NCI-H345 (cell line): ENCODE results near the gene PREP.

Experiments used
- DNase-seq: peaks from one replicate; lab custom pipeline; 2025; lab: John Stamatoyannopoulos, UW

Gene PREP

DNA sequence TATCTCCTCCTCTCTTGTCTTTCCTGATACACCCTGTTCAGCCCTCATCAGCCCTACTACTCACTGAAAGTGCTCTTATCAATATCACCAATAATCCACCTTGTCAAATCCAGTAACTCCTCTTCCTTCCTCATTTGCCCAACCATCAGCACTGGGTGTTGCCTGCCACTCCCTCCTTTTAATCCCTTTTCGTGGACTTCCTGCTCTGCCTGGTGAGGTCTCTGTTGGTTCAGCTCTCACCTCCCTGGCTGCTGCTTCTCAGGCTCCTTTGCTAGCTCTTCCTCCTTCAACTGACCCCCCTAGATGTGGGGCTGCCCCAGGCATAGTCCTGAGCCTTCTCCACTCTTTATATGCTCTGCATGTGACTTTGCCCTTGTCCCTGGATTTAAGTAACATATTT lies 92.5 kb downstream of the PREP start:
- no peak for DNase-seq

DNA sequence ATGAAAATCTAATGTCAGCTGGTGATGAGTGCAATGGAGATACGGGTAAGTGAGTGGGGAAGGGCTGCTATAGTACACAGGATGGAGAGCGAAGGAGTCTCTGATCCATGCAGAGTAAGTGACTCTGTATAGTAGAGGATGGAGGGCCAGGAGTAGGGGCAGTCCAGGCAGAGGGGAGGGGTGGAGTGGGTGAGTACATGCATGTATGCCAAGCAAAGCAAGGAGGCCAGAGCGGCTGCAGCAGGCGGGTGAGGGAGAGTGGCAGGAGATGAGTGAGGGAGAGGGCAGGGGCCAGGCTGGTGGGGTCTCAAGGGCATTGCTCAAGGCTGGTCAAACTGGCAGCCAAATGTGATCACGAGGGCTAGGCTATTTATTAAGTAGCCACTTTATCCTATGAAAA lies 94.0 kb downstream of the PREP start:
- no peak for DNase-seq

DNA sequence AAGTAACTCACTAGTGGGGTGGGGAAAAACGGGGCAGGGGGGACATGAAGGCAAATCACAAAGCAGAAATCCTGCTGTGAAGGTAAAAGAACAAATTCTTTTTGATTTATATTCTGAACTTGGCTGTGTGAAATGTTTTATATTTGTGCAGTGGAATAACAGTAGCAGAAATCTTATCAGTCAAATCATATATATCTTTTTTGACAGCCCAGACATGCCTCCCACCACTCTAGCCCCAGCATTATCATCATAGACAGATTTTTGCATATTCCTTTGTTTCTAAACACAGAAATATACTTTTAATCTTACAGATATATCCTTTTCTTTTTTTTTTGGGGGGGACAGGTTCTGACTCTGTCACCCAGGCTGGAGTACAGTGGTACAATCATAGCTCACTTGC lies 97.4 kb downstream of the PREP start:
- no peak for DNase-seq

DNA sequence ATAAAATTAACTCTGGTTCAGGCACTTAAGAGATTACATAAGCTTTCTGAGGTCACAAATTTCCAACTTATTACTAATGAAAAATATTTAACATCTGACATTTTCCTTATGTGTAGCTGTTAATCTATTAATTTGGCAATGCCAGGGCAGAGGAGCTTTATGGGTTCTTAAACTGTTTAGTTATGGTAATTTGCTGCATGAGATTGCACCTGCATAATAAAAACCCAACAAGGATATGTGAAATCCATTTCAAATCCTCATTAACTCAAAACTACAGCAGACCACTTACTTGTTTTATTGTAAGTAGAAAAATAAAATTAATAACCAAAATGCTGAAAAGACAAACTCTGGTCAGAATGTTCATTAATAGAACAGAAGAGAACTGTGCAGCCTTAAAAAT lies 98.1 kb downstream of the PREP start:
- no peak for DNase-seq

DNA sequence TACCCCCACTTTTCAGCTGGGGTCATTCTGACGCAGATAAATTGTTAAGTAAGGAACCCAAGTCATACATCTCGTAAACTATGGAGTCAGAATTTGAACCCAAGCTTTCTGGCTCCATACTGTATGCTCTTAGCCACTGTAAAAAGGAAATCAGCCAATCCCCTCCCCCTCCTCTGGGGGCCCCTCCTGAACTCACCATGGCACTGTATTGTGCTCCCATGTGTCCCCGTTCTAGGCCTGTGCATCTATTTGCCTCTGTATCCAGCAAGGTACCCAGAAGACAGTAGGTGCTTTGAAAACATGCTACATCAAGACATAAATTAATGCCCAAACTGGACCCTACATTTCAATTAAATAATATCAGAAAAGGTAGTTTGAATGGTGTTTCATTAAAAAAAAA lies 98.5 kb downstream of the PREP start:
- DNase-seq, result no peak

DNA sequence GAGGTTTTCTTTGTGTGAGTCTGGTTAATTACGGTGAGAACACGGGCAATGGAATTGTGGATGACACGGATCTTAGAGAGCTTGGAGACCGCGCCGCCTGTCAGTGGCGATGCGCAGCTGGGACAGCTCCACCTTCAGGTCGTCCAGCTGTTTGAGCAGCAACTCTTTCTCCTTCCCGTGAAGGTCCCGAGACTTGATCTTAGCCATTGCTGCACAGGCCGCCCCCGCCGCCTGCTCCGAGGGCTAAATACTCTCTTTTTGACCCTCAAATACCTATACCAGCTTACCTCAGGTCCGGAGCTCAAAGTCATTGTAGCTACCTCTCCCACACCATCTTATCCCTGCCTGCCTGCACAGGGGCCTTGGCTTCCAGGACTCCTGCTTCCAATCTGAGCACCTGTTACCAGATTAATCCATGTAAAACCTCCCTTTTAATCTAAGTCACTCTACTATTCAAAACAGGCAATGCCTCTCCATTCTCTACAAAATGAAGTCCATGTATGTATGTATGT lies 100.2 kb downstream of the PREP start:
- DNase-seq, result no peak

DNA sequence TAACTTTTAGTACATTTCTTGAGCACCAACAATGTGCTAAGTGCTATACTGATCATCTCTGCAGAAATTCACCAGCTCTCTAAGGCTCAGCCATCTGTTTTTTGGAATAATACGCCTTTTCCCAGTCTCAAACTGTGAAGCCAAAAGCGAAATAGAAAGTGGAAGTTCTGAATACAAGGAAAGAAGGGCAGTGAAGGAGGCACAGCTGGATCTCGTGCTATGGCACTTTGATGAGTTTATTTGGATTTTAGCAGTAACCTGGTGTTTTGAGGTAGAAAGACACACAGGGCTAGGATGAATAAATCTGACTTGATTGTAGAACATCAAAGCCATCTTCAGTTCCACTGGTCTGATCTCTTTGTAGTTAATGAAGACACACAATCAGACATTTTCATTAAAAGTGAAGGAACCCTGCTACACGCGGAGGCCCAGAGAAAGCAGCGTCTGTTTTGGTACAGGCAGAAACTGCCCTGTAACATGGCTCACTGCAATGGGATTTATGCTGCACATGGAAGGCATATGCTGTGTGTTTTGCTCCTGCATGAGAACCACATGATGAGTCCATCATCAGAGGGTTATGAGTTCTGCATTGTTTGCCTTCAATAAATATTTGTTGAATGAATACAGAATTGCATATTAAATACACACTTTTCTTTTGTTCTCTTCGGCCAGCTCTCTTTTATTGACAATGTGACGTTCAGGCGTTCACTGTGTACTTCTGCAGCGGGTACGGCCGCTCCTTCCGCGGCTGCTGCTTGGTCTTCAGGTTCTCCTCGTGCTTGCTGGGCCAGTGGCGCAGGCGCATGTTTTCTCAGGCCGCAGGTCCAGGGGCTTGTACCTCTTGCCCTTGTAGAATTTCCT lies 100.9 kb downstream of the PREP start:
- DNase-seq, result no peak

DNA sequence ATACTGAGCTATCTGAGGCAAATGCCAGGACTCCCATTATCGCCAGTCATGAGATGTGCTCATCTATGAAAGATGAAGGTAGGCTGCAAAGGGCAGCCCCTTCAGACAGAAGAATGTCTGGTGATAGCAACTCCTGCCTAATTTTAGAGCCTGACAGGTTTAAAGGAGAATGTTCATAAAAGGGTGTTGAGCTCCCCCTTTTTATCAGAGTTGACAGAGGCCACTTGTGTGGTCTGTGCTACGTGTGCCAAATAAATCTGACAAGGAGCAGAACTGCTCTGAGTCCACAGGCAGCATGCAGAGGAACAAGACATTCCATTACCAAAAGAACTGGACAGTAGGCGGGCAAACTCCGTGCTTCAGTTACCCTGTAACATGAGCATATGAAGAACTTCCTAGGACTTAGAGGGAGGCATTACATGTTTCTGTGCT lies 101.8 kb downstream of the PREP start:
- DNase-seq, result no peak

DNA sequence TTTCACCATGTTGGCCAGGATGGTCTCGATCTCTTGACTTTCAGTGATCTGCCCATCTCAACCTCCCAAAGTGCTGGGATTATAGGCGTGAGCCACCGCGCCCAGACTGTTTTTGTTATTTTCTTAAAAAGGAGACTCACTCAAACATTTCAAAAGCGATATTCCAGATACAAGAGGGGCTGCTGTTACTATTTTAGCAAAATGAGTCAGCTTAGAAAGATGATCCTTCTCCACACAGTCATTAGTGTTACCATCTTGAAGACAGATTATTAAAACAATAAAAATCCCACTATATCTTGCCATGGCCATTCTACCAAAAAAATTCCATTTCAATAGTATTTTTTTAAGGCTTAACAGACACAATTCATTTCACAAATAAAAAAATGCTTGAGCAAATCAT lies 102.8 kb downstream of the PREP start:
- no peak for DNase-seq

DNA sequence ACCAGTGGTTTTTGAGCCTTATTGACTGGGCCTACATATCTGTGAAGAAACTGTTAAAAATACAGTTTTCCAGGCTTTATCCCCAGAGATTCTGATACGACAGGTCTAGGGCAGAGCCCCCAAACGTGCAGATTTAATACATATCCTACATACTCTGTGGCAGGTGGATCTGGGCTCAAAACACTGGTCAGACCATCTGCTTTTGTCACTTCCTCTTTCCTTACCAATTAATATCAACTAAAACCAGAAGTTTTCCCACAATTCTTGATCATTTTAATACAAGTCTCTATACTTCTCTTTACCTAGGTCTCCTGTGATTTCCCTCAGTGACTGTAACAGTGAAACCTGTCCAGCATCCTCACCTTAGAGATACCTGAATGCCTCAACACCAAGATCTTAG lies 108.8 kb downstream of the PREP start:
- no peak for DNase-seq

DNA sequence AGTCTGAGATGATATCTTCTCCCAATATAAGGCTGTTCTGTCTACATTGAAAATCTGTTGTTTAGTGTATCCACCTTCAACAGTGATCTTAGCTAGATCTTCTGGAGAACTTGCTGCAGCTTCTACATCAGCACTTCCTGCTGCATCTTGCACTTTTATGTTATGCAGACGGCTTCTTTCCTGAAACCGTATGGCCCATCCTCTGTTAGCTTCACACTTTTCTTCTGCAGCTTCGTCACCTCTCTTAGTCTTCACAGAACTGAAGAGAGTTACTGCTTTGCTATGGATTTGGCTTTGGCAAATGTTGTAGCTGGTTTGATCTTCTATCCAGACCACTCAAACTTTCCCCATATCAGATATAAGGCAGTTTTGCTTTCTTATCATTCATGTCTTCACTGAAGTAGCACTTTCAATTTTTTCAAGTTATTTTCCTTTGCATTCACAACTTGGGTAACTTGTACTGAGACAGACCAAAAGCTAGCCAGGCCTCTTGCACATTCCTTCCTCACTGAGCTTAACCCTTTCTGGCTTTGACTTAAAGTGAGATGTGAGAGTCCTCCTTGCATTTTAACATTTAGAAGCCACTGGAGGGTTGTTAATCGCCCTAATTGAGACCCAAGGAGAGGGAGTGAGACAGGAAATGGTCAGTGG lies 110.1 kb downstream of the PREP start:
- DNase-seq, result no peak

DNA sequence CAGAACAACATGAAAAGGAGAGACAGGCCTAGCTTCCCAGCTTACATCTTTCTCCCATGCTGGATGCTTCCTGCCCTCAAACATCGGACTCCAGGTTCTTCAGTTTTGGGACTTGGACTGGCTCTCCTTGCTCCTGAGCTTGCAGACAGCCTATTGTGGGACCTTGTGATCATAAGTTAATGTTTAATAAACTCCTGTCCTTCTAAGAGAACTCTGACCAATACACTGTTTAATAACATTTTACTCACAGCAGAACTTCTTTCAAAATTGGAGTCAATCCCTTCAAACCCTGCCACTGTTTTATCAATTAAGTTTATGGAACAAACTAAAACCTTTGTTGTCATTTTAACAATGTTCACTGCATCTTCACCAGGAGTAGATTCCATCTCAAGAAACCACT lies 111.4 kb downstream of the PREP start:
- no peak for DNase-seq

DNA sequence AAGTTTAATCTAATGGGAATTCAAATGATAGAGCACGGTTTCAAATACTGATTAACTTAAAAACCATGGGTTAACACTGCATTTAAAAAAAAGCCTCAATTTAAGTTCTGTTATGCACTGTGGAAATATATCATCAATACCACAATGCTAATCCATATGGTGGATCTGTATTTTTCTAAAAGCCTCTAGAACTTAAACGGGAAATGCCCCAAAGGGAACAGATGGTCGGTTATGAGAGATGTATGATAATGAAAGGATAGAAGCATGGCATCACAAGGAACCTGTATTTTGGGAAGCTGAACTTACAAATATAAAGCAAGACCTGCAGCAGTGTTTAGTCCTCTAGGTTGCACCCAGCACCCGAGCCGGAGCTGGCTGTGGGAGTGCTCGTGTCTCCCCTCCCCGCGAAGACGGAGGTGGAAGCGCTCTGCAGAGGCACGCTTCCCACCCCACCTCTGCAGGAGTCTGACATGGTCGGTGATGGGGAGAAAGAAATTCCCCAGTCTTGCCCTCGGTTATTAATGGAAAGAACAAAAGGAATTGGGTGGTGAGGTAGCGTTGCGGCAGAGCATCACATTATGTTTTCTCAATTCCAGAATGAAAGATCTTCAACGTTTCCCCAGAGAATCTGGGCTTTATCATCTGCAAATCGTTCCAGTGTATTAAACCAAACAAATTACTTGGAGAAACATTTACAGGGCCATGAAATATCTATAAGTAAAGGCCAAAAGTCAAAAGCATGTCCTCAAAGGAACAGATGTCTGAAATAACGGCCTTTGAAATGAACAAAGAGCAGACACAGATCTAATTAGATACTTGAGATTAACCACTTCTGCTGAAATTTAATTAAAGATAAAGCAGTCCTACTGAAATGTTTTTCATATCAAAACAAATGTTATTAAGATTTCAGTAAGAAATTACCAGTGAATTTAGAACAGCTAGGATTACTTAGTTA lies 120.0 kb downstream of the PREP start:
- no peak for DNase-seq

DNA sequence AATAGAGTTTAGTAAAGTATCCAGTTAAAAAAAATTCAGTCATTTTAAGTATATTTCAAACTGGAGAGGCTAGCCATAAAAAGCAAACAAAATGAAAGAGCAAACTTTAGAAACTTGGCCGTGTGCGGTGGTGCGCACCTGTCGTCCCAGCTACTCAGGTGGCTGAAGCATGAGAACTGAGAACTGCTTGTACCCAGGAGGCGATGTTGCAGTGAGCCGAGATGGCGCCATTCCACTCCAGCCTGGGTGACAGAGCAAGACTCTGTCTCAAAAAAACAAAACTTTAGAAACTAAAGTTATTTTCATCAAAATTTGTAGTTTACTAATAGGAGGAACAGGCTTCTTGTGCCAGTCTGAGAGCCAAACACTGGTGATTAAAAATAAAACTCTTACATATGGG lies 122.8 kb downstream of the PREP start:
- no peak for DNase-seq

DNA sequence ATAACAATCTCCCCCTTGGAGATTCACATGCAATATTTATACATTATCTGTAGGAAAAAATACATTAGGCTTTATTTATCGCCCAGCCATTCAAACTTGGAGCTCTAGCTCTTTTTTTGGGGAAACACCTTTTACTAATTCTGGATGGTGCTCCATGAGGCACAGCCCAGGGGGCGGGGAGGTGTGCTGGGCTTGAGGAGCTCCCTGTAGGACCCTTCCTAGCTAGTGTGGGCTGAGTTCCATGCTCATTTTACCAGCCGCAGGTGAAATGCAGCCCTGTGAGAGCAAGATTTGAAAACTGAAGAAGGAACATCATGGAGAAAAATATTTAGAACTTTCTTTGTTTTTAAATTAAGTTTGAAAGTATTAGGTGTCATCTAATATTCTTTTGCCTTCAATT lies 123.4 kb downstream of the PREP start:
- DNase-seq, result no peak

DNA sequence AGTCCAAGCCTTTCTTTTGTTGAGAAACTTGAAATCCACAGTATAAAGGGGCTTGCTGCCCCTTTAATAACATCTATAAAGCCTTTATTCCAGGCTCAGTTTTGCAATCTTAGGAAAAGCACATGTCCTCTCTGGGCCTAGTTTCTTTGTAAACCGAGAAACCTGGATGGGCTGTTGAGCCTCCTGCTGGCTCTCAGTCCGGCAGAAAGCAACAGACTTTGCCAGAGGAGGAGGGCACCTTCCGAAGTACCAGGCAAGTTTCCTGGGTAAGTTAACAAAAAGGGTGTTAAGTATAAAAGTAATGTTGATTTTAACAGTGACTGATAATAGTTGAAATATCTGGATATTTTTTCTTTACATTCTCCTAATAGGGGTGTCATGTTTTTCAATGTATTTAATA lies 124.1 kb downstream of the PREP start:
- DNase-seq, result no peak

DNA sequence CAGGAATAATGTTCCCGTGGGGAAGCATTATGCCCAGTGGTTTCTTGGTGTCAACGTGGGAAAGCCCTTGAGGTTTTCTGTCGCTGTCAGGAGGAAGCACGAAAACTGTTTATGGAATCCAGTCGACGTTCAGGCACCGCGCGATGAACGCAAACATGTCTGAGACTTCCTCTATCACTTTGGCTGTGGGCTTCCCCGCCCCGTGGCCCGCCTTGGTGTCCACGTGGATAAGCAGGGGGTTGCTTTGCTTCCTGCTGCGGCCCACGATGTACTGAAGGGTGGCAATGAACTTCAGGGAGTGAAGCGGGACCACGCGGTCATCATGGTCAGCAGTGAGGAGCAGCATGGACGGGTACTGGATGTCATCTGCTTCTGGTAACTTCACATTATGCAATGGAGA lies 124.8 kb downstream of the PREP start:
- no peak for DNase-seq

DNA sequence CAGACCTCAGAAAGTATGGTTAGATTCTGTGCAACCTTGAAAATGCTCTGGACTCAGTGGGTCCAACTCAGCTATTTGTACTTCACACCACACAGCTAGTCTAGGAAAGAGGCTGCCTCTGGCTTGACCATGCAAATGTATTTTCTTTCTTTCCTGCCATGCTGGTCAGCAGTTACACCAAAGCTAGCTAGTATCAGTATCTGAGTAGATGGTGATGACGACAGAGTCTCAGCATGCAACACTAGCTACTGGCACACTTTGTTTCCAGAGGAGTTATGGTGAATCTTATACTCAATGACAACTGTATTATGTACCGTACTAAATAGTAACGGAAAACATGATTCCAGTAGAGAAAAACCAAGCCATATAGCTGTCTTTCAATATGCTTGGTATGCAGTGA lies 126.5 kb downstream of the PREP start:
- DNase-seq, result no peak

DNA sequence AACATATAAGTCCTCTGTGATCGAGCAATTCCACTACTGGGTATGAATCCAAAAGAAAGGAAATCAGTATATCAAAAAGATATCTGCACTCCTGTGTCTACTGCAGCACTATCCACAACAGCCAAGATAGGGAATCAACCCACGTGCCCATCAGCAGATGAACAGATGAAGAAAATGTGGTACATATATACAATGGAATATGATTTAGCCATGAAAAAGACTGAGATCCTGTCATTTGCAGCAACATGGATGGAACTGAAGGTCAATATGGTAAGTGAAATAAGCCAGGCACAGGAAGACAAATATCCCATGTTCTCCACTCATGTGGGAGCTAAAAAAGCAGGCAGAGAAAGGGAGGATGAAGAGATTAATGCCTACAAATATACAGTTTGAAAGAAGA lies 127.3 kb downstream of the PREP start:
- no peak for DNase-seq

DNA sequence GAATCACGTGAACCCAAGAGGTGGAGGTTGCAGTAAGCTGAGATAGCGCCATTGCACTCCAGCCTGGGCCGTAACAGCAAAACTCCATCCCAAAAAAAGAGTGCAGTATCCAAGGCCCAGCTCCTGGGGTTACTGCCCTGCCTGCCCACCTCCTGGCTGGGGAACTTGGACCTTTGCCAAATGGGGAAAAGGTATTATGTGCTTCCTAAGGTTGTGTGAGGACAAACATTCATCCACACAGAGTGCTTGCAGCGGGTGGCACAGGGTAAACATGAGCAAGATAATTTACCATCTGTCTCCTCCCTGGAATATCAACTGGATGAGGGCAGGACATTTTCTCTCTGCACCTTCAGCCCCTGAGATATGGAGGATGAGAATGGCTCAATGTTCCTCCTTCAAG lies 128.2 kb downstream of the PREP start:
- no peak for DNase-seq

DNA sequence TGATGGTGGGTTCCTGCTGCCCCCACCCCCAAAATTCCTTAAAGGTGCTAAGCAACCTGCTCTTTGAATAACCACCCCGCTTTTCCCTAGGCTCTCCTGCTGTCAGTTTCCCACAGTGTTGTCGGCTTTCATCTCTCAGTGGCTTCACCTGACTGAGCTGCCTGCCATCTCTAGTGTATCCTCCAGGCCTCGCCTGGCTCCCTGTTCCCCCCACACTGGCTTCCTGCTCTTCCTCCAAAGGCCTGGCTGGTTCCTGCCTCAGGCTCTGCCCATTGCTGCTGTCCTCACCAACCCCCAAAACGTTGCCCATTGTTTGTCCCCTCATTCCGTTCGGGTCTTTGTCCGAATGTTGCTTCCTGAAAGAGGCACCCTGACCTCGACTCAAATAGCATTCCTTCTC lies 129.3 kb downstream of the PREP start:
- DNase-seq, result no peak

DNA sequence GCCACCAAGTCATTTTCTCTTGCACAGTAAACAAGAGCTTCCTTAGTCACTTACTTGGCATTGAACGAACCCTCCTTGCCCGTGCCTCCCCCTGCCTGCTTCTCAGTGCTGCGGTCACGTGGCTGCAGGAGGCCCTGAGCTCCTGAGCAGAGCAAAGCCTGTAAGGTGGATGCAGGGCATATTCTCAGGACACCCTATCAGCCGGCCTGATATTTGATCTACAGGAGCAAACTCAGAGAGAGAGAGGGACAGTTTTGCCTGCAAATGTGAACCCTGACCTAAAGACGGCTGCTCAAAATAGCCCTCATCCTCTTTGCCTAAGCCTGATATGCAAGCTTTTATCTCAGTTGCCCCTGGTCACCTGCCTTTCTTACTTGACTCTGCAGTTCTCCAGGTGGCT lies 130.1 kb downstream of the PREP start:
- DNase-seq, result no peak
